ENCODE data around the gene CACNA2D4. TPM values are rescaled to one million over a fixed set of nuclear protein-coding genes. Genes with fewer than 3 reads are reported as not detected.
A peak's percentile ranks its signal among the peaks of the same experiment; 100 is the strongest.

Gene CACNA2D4
- polyA plus RNA-seq, 3 donors, result 17.8 to 87.7 (median 22.1) TPM

DNA sequence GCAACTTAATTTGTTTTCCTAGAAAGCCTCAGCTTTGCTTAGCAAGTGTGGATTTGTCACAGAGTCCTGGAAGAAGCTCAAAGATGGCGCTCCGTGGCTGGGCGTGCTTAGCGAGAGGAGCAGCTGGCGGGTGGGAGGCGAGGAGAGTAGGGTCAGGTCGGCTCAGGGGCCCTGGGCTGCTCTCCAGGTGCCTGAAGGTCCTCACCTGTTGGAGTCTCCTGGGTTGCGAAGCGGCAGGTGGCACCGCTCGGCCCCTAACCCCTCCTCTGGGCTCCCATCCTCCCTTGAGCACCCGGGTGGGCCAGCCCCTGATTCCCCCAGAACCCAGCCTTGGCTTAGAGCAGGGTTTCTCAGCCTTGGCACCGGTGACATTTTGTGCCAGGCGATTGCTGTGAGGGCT, 73.0 kb downstream of the CACNA2D4 start:
- no peak overlapping the region for H3K27ac ChIP-seq (ENCODE audit: low read depth in 1 of 2, low read length in 2 of 2)
- H3K4me1 Mint-ChIP-seq, result peaks cover 18% of the 10 kb centered on the region
- intact Hi-C loops (cut with micrococcal nuclease), result no loop called here

GRCh38 chr12:1844661-1845409, 73.6 kb downstream of the CACNA2D4 start:
- Histone ChIP-seq H4K20me1 (ENCODE audit: insufficient read depth, low read length) (no peaks in the 10 kb centered on the region), H3K4me3 (replicated peaks in 1 of 3; ENCODE audit: low read depth in 2 of 3, low read length in 3 of 3) (no peak overlapping the region), H3K79me2 (ENCODE audit: insufficient read depth, low read length) (no peaks in the 10 kb centered on the region), H3K4me1 (ENCODE audit: control insufficient read depth in 1 of 2, insufficient read depth in 2 of 2, low read length in 2 of 2) (peaks cover 14 to 17% of the 10 kb centered on the region in 2 donors), H2AFZ (ENCODE audit: insufficient read depth, low read depth, low read length, poor library complexity, severe bottlenecking) (no peak overlapping the region), H3K4me2 (replicated peaks; ENCODE audit: extremely low read depth, low read length, poor library complexity, severe bottlenecking) (no peak overlapping the region), H3K9ac (ENCODE audit: insufficient read depth, low read length, poor library complexity, severe bottlenecking) (no peak overlapping the region), H3K27me3 (ENCODE audit: control insufficient read depth in 2 of 2, insufficient read depth in 2 of 2, low read length in 2 of 2) (no peaks in the 10 kb centered on the region), H3K36me3 (replicated peaks in 1 of 2; ENCODE audit: control insufficient read depth in 1 of 2, insufficient read depth in 2 of 2, low read length in 2 of 2) (no peaks in the 10 kb centered on the region), H3K9me3 (replicated peaks in 1 of 2; ENCODE audit: control insufficient read depth in 1 of 2, insufficient read depth in 1 of 2, low read length in 2 of 2) (no peaks in the 10 kb centered on the region), H3K27ac (ENCODE audit: low read depth in 1 of 2, low read length in 2 of 2) (no peak overlapping the region)
- Mint-ChIP-seq H3K4me3 (peak overlapping the region in 1 of 2 donors; percentile 40), H3K27me3 (ENCODE audit: low read depth in 3 of 3) (peaks cover 0 to 7% (median 4%) of the 10 kb centered on the region in 3 donors), H3K36me3 (no peaks in the 10 kb centered on the region), H3K4me1 (peaks cover 22% of the 10 kb centered on the region), H3K9me3 (peaks cover 0 to 3% (median 0%) of the 10 kb centered on the region in 7 donors), H3K27ac (no peak overlapping the region)
- 86% methylated on average over 7 of the region's 12 CpGs for WGBS (ENCODE audit: insufficient coverage)
- DNase-seq, result no peak
- TF ChIP-seq CTCF (IDR thresholded peaks at IDR 0.05), result no peak
- intact Hi-C loops (cut with micrococcal nuclease), result no loop called here

More for the DNA sequence above, 73.0 kb downstream of the CACNA2D4 start:
- DNase-seq, result no peak
- Mint-ChIP-seq H3K9me3 (peaks cover 0 to 3% (median 0%) of the 10 kb centered on the region in 7 donors), H3K36me3 (no peaks in the 10 kb centered on the region), H3K4me3 (no peak overlapping the region), H3K27me3 (ENCODE audit: low read depth in 3 of 3) (peaks cover 0 to 7% (median 4%) of the 10 kb centered on the region in 3 donors), H3K27ac (no peak overlapping the region)
- Histone ChIP-seq H3K4me3 (replicated peaks in 1 of 3; ENCODE audit: low read depth in 2 of 3, low read length in 3 of 3) (no peak overlapping the region), H3K4me1 (ENCODE audit: control insufficient read depth in 1 of 2, insufficient read depth in 2 of 2, low read length in 2 of 2) (peaks cover 10 to 13% of the 10 kb centered on the region in 2 donors), H3K36me3 (replicated peaks in 1 of 2; ENCODE audit: control insufficient read depth in 1 of 2, insufficient read depth in 2 of 2, low read length in 2 of 2) (no peaks in the 10 kb centered on the region), H3K9me3 (replicated peaks in 1 of 2; ENCODE audit: control insufficient read depth in 1 of 2, insufficient read depth in 1 of 2, low read length in 2 of 2) (no peaks in the 10 kb centered on the region), H2AFZ (ENCODE audit: insufficient read depth, low read depth, low read length, poor library complexity, severe bottlenecking) (no peak overlapping the region), H3K9ac (ENCODE audit: insufficient read depth, low read length, poor library complexity, severe bottlenecking) (no peak overlapping the region), H4K20me1 (ENCODE audit: insufficient read depth, low read length) (no peaks in the 10 kb centered on the region), H3K4me2 (replicated peaks; ENCODE audit: extremely low read depth, low read length, poor library complexity, severe bottlenecking) (no peak overlapping the region), H3K27me3 (ENCODE audit: control insufficient read depth in 2 of 2, insufficient read depth in 2 of 2, low read length in 2 of 2) (no peaks in the 10 kb centered on the region), H3K79me2 (ENCODE audit: insufficient read depth, low read length) (no peaks in the 10 kb centered on the region)
- WGBS (ENCODE audit: insufficient coverage), result 98% methylated on average over 12 of the region's 14 CpGs
- TF ChIP-seq CTCF (IDR thresholded peaks at IDR 0.05), result no peak
